ENCODE results near the gene DNAJC25. TPM values are rescaled to one million over a fixed set of nuclear protein-coding genes. Genes with fewer than 3 reads are reported as not detected.

The DNAJC25 gene
- total and polyA plus RNA-seq, 4 donors = 5.0 to 6.5 (median 6.0) TPM

DNA sequence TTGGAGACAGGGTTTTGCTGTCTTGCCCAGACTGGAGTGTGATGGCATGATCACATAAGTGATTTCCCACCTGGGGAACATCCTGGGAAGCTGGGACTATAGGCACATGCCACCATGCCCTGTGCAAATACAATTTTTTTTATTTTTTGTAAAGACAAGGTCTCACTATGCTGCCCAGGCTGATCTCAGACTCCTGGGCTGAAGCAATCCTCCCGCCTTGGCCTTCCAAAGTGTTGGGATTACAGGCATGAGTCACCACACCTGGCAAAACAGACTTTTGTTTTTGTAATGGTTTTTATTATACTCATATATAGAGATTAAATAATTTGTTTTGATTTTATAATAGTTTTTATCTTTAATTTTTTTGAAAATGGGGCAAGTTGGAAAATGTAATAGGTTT lies 14.7 kb downstream of the DNAJC25 start:
- 97 to 99% methylated on average over 1 of the region's 1 CpG for WGBS, 2 donors
- Histone ChIP-seq H3K36me3 (ENCODE audit: control insufficient read depth in 4 of 4, insufficient read depth in 4 of 4, low read length in 4 of 4) (peaks cover 0 to 18% (median 6%) of the 10 kb centered on the region in 4 donors), H3K9me3 (ENCODE audit: control insufficient read depth in 4 of 4, insufficient read depth in 3 of 4, low read length in 3 of 4) (no peaks in the 10 kb centered on the region), H3K27ac (ENCODE audit: low read depth in 1 of 2, low read length in 1 of 2) (no peak overlapping the region), H3K27me3 (ENCODE audit: control insufficient read depth in 3 of 3, insufficient read depth in 3 of 3, low read length in 2 of 3) (no peaks in the 10 kb centered on the region), H3K4me1 (ENCODE audit: control insufficient read depth in 5 of 5, insufficient read depth in 5 of 5, low read length in 5 of 5) (no peaks in the 10 kb centered on the region), H3K9ac (ENCODE audit: insufficient read depth in 1 of 2, low read length in 2 of 2) (no peak overlapping the region), H3K4me3 (no peak overlapping the region)
- no peak for DNase-seq
- TF ChIP-seq, protein P1, sequence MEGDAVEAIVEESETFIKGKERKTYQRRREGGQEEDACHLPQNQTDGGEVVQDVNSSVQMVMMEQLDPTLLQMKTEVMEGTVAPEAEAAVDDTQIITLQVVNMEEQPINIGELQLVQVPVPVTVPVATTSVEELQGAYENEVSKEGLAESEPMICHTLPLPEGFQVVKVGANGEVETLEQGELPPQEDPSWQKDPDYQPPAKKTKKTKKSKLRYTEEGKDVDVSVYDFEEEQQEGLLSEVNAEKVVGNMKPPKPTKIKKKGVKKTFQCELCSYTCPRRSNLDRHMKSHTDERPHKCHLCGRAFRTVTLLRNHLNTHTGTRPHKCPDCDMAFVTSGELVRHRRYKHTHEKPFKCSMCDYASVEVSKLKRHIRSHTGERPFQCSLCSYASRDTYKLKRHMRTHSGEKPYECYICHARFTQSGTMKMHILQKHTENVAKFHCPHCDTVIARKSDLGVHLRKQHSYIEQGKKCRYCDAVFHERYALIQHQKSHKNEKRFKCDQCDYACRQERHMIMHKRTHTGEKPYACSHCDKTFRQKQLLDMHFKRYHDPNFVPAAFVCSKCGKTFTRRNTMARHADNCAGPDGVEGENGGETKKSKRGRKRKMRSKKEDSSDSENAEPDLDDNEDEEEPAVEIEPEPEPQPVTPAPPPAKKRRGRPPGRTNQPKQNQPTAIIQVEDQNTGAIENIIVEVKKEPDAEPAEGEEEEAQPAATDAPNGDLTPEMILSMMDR (IDR thresholded peaks at IDR 0.05; ENCODE audit: control extremely low read depth, extremely low read depth) = no peak
- no peak for ATAC-seq (ENCODE audit: insufficient read depth, low FRiP score)

DNA sequence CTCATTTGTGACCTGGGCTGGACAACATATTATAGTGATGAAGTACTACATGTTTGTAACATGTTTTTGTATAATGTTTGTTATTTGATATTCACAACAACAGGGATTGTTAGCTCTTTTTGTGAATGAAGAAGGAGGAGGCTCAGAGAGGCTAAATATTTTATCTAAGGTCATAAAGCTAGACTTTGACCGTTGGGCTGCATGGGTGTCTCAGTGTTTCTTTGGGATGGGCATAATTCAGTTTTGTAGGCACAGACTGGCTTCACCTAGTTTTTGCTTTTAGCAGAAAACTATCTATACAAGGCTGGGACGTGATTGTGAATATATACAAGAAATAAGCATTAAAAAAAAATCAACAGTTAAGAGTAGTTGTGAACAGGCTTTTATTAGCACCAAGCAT lies 15.3 kb downstream of the DNAJC25 start:
- Histone ChIP-seq H3K9me3 (ENCODE audit: control insufficient read depth in 4 of 4, insufficient read depth in 3 of 4, low read length in 3 of 4) (no peaks in the 10 kb centered on the region), H3K27me3 (ENCODE audit: control insufficient read depth in 3 of 3, insufficient read depth in 3 of 3, low read length in 2 of 3) (no peaks in the 10 kb centered on the region), H3K36me3 (ENCODE audit: control insufficient read depth in 4 of 4, insufficient read depth in 4 of 4, low read length in 4 of 4) (peaks cover 0 to 18% (median 6%) of the 10 kb centered on the region in 4 donors), H3K4me1 (ENCODE audit: control insufficient read depth in 5 of 5, insufficient read depth in 5 of 5, low read length in 5 of 5) (no peaks in the 10 kb centered on the region), H3K9ac (ENCODE audit: insufficient read depth in 1 of 2, low read length in 2 of 2) (no peak overlapping the region), H3K27ac (ENCODE audit: low read depth in 1 of 2, low read length in 1 of 2) (no peak overlapping the region), H3K4me3 (no peak overlapping the region)
- DNase-seq (no peak), ATAC-seq (ENCODE audit: insufficient read depth, low FRiP score) (no peak)
- TF ChIP-seq, protein P1 (IDR thresholded peaks at IDR 0.05; ENCODE audit: control extremely low read depth, extremely low read depth) = no peak
- WGBS, 2 donors = 85 to 98% methylated on average over 2 of the region's 2 CpGs

DNA sequence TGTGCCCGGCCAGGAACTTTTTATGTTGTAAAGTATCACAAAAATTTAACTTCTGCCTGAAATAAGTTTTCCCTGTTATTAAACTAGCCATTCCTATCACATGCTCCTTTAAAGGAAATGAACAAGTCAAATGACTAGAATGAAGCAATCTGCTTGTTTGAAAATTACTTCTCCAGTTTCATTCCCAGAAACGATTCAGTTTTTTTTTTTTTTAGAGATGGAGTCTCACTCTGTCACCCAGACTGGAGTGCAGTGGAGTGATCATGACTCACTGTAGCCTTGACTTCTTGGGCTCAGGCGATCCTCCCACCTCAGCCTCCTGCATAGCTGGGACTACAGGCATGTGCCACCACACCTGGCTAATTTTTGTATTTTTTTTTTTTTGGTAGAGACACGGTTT lies 16.9 kb downstream of the DNAJC25 start:
- H3K36me3 ChIP-seq (ENCODE audit: control insufficient read depth in 4 of 4, insufficient read depth in 4 of 4, low read length in 4 of 4) = peaks cover 0 to 19% (median 6%) of the 10 kb centered on the region in 4 donors
- 76% methylated on average over 4 of the region's 4 CpGs for whole genome bisulfite sequencing, 2 donors

More for the DNA sequence above, 16.9 kb downstream of the DNAJC25 start:
- Histone ChIP-seq H3K4me1 (ENCODE audit: control insufficient read depth in 5 of 5, insufficient read depth in 5 of 5, low read length in 5 of 5) (no peaks in the 10 kb centered on the region), H3K9ac (ENCODE audit: insufficient read depth in 1 of 2, low read length in 2 of 2) (no peak overlapping the region), H3K27me3 (ENCODE audit: control insufficient read depth in 3 of 3, insufficient read depth in 3 of 3, low read length in 2 of 3) (no peaks in the 10 kb centered on the region), H3K4me3 (no peak overlapping the region), H3K9me3 (ENCODE audit: control insufficient read depth in 4 of 4, insufficient read depth in 3 of 4, low read length in 3 of 4) (no peaks in the 10 kb centered on the region), H3K27ac (ENCODE audit: low read depth in 1 of 2, low read length in 1 of 2) (no peak overlapping the region)
- TF ChIP-seq, protein P1 (IDR thresholded peaks at IDR 0.05; ENCODE audit: control extremely low read depth, extremely low read depth) = no peak
- ATAC-seq (ENCODE audit: insufficient read depth, low FRiP score) = peak; percentile 41
- DNase-seq = no peak
